AG04450 (cell line): ENCODE measurements around the gene NDUFA7. TPM values are rescaled to one million over a fixed set of nuclear protein-coding genes. Genes with fewer than 3 reads are reported as not detected.
A peak's percentile ranks its signal among the peaks of the same experiment; 100 is the strongest.

Experiments
- CTCF ChIA-PET: fragments of 300-600, 350-600 bp; formaldehyde crosslinking; extraction: SDS; loops from one replicate; lab custom pipeline; 2022; ENCODE audit warnings: antibody characterized with exemption, inconsistent platforms; lab: Charles Lee
- POLR2A ChIA-PET: fragments of 350-600 bp; formaldehyde crosslinking; extraction: SDS; loops from one replicate; lab custom pipeline; 2021; ENCODE audit warnings: antibody characterized with exemption, inconsistent platforms; lab: Yijun Ruan, JAX
- DNase-seq: peaks from one replicate; pipeline ENCODE4 v3.0.0-alpha.2; 2011; ENCODE audit warnings: low read depth, low spot score
- H3K27ac ChIP-seq: one replicate; pipeline ENCODE4 v1.5.1; 2012; ENCODE audit warnings: low read depth, low read length, control low read depth
- H3K27me3 ChIP-seq: one replicate; pipeline ENCODE4 v1.6.0; 2012; ENCODE audit warnings: low read length; ENCODE audit not compliant: control insufficient read depth, insufficient read depth
- H3K4me3 ChIP-seq: 2 replicates; pipeline ENCODE4 v1.5.1; 2011; ENCODE audit warnings: mild to moderate bottlenecking, low read depth, low read length, control low read depth
- H3K9me3 ChIP-seq: 2 replicates; pipeline ENCODE4 v1.5.1; 2012; ENCODE audit warnings: low read length; ENCODE audit not compliant: control insufficient read depth, insufficient read depth
- polyA plus RNA-seq: library from polyadenylated mRNA; depleted of rRNA; stranded (reverse); fragments of >200 nt; gene quantifications from 2 replicates; pipeline ENCODE4 v1.2.3, GENCODE V29; 2011
- TF ChIP-seq, protein P1 (sequence below): IDR thresholded peaks from 2 replicates; pipeline ENCODE4 v1.5.1; 2011; ENCODE audit warnings: low read depth, low read length, control low read depth, inconsistent platforms

Gene NDUFA7
- polyA plus RNA-seq, 1 experiment: 31.5 TPM

DNA sequence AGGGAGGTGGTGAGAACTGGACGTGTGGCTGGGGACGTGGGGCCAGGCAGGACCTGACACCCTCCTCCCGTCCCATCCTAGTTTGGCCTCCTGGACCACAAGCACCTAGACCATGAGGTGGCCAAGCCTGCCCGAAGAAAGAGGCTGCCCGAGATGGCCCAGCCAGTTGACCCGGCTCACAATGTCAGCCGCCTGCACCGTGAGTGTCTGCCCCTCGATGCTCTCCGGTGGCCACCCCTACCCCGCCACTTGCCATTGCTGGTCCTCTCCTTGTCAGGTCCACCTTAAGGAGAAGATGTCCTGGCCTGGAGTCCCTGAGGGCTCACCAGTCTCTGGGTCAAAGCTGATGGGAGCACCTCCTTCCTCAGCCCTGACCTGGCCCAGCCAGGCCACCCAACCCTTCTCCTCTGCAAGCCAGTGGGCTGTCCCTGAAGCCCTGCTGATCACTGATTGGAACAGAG is 45.0 kb upstream of the NDUFA7 start:
- Histone ChIP-seq H3K4me3 (no peak overlapping the region), H3K9me3 (peaks cover 5% of the 10 kb centered on the region; the same call in 1 of the 2 replicates), H3K27ac (no peak overlapping the region), H3K27me3 (peaks cover 3% of the 10 kb centered on the region)
- CTCF ChIA-PET: interaction anchor here (1.2 to 2.3 kb wide), 2 partner anchors 12 to 13 kb away, joined by 4 to 17 read pairs; no protein-coding TSS in a partner anchor
- POLR2A ChIA-PET: interaction anchor here (1.9 kb wide), 1 partner anchor 24 kb away, joined by 18 read pairs; the partner anchor contains the start of gene RAB11B
- TF ChIP-seq, protein P1, sequence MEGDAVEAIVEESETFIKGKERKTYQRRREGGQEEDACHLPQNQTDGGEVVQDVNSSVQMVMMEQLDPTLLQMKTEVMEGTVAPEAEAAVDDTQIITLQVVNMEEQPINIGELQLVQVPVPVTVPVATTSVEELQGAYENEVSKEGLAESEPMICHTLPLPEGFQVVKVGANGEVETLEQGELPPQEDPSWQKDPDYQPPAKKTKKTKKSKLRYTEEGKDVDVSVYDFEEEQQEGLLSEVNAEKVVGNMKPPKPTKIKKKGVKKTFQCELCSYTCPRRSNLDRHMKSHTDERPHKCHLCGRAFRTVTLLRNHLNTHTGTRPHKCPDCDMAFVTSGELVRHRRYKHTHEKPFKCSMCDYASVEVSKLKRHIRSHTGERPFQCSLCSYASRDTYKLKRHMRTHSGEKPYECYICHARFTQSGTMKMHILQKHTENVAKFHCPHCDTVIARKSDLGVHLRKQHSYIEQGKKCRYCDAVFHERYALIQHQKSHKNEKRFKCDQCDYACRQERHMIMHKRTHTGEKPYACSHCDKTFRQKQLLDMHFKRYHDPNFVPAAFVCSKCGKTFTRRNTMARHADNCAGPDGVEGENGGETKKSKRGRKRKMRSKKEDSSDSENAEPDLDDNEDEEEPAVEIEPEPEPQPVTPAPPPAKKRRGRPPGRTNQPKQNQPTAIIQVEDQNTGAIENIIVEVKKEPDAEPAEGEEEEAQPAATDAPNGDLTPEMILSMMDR: no peak
- DNase-seq: no peak

DNA sequence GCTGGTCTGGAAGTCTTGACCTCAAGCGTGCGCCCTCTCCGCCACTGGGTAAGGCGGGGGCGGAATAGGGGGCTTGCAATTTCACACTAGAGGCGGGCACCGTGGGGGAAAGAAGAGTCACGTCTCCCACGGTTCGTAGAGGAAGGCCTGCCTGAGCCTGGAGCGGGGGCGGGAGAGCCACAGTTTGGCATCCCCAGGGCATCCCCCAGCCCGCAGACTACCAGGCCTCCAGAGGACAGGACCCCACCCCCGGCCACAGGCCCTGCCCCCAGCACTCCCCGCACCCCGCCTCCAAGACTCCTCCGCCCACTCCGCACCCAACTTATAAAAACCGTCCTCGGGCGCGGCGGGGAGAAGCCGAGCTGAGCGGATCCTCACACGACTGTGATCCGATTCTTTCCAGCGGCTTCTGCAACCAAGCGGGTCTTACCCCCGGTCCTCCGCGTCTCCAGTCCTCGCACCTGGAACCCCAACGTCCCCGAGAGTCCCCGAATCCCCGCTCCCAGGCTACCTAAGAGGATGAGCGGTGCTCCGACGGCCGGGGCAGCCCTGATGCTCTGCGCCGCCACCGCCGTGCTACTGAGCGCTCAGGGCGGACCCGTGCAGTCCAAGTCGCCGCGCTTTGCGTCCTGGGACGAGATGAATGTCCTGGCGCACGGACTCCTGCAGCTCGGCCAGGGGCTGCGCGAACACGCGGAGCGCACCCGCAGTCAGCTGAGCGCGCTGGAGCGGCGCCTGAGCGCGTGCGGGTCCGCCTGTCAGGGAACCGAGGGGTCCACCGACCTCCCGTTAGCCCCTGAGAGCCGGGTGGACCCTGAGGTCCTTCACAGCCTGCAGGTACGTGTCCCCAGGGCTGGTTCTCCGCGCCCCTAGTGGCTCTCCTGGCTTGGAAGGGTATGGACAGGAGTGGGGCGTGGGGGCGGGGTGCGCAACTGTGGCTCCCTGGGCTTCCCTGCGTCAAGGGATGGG is 42.9 kb upstream of the NDUFA7 start, which contains the start of gene ANGPTL4:
TSS of gene ANGPTL4 (plus strand) at position 353 of the 969 bp plus-strand sequence. CDS start at position 520, 167 bp downstream.
- POLR2A ChIA-PET: interaction anchor here (0.6 to 3.8 kb wide), 8 partner anchors 9 to 161 kb away, joined by 4 to 21 read pairs (median 6); partner anchors contain the start of genes RAB11B and ZNF414
- Histone ChIP-seq H3K27me3 (peaks cover 3% of the 10 kb centered on the region), H3K9me3 (peaks cover 5% of the 10 kb centered on the region; the same call in 1 of the 2 replicates), H3K4me3 (peak within 1 kb of the TSS; percentile 56), H3K27ac (no peak within 1 kb of the TSS)
- CTCF ChIA-PET: interaction anchor here (0.7 to 2.1 kb wide), 3 partner anchors 11 to 1629 kb away, joined by 6 to 12 read pairs (median 7); no protein-coding TSS in a partner anchor
- TF ChIP-seq, protein P1: peak; percentile 26; the same call in 1 of the 2 replicates
- DNase-seq: no peak

DNA sequence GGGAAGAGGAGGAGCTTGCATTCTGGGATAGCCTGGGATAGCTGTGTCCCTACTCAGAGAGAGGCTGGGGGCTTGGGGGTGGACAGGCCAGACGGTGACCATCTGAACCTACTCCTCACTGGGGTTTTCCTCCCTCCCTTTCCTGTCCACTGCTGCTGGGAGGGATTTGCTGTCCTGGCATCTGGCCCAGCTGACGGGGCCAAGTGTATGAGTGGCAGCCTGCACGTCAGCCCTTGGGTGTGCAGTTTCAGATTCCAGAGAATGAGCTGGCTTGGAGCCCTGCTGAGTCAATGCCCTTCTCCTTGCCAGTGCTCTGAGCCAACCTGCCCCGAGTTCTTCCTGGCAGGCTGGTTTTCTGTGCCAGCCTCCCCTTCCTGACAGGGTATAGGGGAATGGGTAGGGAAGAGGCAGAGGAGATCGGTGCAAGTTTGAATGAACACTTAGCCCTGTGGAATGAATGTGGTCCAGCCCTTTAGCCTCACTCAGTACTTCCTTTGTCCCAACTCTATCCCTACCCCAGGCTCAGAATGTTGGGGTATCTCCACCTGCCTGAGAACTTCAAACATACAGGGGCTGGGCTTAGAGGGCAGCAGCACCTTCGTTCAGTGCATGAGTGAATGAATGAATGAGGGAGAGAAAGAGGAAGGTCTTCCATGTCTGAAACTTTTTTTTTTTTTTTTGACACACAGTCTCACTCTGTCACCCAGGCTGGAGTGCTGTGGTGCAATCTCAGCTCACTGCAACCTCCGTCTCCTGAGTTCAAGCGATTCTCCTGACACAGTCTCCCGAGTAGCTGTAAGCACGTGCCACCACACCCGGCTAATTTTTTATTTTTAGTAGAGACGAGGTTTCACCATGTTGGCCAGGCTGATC is 41.0 kb upstream of the NDUFA7 start:
- POLR2A ChIA-PET: interaction anchor here (0.7 to 3.8 kb wide), 6 partner anchors 8 to 62 kb away, joined by 4 to 21 read pairs (median 4); partner anchors contain the start of genes MARCHF2, NDUFA7, RAB11B and RPS28
- Histone ChIP-seq H3K27me3 (peaks cover 3% of the 10 kb centered on the region), H3K9me3 (peaks cover 5% of the 10 kb centered on the region; the same call in 1 of the 2 replicates), H3K27ac (peak overlapping the region; percentile 84), H3K4me3 (no peak overlapping the region)
- TF ChIP-seq, protein P1: no peak
- peak; percentile 94 for DNase-seq
- CTCF ChIA-PET: interaction anchor here (0.8 to 2.1 kb wide), 4 partner anchors 9 to 219 kb away, joined by 3 to 12 read pairs (median 5); no protein-coding TSS in a partner anchor

DNA sequence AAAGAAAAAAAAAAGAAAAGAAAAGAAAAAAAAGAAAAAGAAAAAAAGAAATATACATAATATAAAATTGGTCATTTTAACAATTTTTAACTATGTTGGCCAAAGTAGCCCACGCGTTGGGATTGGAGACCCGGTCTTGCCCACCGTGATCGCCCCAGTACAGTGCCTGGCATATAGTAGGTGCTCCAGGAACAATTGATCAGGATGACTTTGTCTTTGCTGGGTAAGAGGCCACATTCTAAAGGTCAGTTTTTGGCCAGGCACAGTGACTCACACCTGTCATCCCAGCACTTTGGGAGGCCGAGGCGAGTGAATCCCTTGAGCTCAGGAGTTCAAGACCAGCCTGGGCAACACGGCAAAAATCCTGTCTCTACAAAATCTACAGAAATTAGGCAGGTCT is 39.0 kb upstream of the NDUFA7 start:
- DNase-seq: no peak
- POLR2A ChIA-PET: interaction anchor here (1.0 kb wide), 1 partner anchor 39 kb away, joined by 3 read pairs; no protein-coding TSS in a partner anchor
- CTCF ChIA-PET: interaction anchor here (0.5 to 1.0 kb wide), 2 partner anchors 18 to 53 kb away, joined by 3 read pairs; partner anchors contain the start of gene MARCHF2

More for the DNA sequence above, 39.0 kb upstream of the NDUFA7 start:
- peaks cover 6% of the 10 kb centered on the region; the same call in 1 of the 2 replicates for H3K9me3 ChIP-seq
- no peaks in the 10 kb centered on the region for H3K27me3 ChIP-seq
- H3K27ac ChIP-seq: no peak overlapping the region
- H3K4me3 ChIP-seq: no peak overlapping the region
- TF ChIP-seq, protein P1: no peak
